GM19035 (cell line): ENCODE results near the gene RHBDD2.
"Not testable (repeated sequence)": the region's sequence is repeated elsewhere in the genome, so short reads cannot be mapped to it uniquely, and the experiment has no call there.

Source experiments
- ATAC-seq: cut with Tn5 transposase; IDR thresholded peaks from one replicate; pipeline ENCODE4 v1.9.1; 2021; ENCODE audit not compliant: unreplicated experiment

Gene RHBDD2

GRCh38 chr7:75888464-75889222 lies 9.8 kb downstream of the RHBDD2 start:
- no peak for ATAC-seq

GRCh38 chr7:75889223-75889825 lies 10.5 kb downstream of the RHBDD2 start:
- no peak for ATAC-seq

- ATAC-seq, result no peak
Observed at GRCh38 chr7:75889826-75890225, 11.0 kb downstream of the RHBDD2 start.

GRCh38 chr7:75891237-75891636 lies 12.4 kb downstream of the RHBDD2 start:
- ATAC-seq, result not testable (repeated sequence)

GRCh38 chr7:75891815-75892411 lies 13.1 kb downstream of the RHBDD2 start:
- ATAC-seq, result no peak

- no peak for ATAC-seq
Observed at GRCh38 chr7:75892634-75893272, 13.9 kb downstream of the RHBDD2 start.

- no peak for ATAC-seq
Observed at GRCh38 chr7:75896803-75897327, 18.0 kb downstream of the RHBDD2 start.

- ATAC-seq, result no peak
Observed at GRCh38 chr7:75900617-75901315, 21.9 kb downstream of the RHBDD2 start.

GRCh38 chr7:75905785-75906604 lies 27.2 kb downstream of the RHBDD2 start:
- no peak for ATAC-seq

GRCh38 chr7:75906991-75907667 lies 28.3 kb downstream of the RHBDD2 start:
- ATAC-seq, result no peak

GRCh38 chr7:75907668-75908039 lies 28.8 kb downstream of the RHBDD2 start:
- not testable (repeated sequence) for ATAC-seq

GRCh38 chr7:75909521-75910132 lies 30.8 kb downstream of the RHBDD2 start:
- ATAC-seq, result no peak

- not testable (repeated sequence) for ATAC-seq
Observed at GRCh38 chr7:75911186-75911585, 32.4 kb downstream of the RHBDD2 start.

- ATAC-seq, result no peak
Observed at GRCh38 chr7:75913437-75913836, 34.6 kb downstream of the RHBDD2 start.

- peak; percentile 6 for ATAC-seq
Observed at GRCh38 chr7:75914169-75914654, 35.4 kb downstream of the RHBDD2 start.

- ATAC-seq, result peak; percentile 87
Observed at GRCh38 chr7:75914655-75915415, 36.0 kb downstream of the RHBDD2 start, which contains the start of gene POR. POR (plus strand) TSS chr7:75915155; CDS start chr7:75954002, 38,847 bp downstream.

- no peak for ATAC-seq
Observed at GRCh38 chr7:75915416-75916156, 36.8 kb downstream of the RHBDD2 start.
